Gastroesophageal sphincter (tissue), 3 donors: Measurements from ENCODE around the gene OR1D2.
"Not testable (repeated sequence)": the region's sequence is repeated elsewhere in the genome, so short reads cannot be mapped to it uniquely, and the experiment has no call there.

Experiments used
- CTCF ChIP-seq, 4 experiments: fragments of 200-600 bp in 2 of 4; fragments of 450-650 bp in 2 of 4; sonication (generic) in 1 of 4; IDR thresholded peaks; one replicate each; pipeline ENCODE4 v1.5.1; 2017 to 2019; ENCODE audit warnings: antibody characterized with exemption in 4 of 4, mild to moderate bottlenecking in 2 of 4, moderate library complexity in 2 of 4
- POLR2AphosphoS5 ChIP-seq: sonication (generic); formaldehyde crosslinking; IDR thresholded peaks from one replicate; pipeline ENCODE4 v1.6.1; 2017; ENCODE audit warnings: antibody characterized with exemption

DNA sequence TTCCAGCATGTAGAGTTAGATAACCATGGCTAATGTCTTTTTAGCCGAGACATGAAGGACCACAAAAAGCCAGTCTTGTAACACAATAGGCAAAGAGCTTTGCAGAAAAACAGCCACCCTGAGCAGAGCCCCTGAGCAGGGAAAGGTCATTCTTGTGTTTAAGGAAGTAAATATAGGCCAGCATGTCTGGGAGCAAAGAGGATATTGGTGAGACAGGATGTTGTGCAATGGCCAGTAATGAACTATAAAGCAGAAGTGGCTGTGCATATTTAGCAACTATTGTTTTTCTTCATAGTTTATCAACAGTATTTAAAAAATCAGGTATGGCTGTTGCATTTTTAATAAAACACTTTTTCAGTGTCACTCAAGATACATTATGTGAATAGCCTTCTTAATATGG, 39.0 kb downstream of the OR1D2 start:
- TF ChIP-seq CTCF (IDR thresholded peaks at IDR 0.05); POLR2AphosphoS5: not testable (repeated sequence)
